ENCODE measurements around the gene PGAM5.
"Not testable (repeated sequence)": the region's sequence is repeated elsewhere in the genome, so short reads cannot be mapped to it uniquely, and the experiment has no call there.

Gene PGAM5

GRCh38 chr12:132743831-132744230 is 33.2 kb downstream of the PGAM5 start:
- H3K27ac Mint-ChIP-seq = no peak overlapping the region
- no peak overlapping the region for H3K4me3 Mint-ChIP-seq
- H3K36me3 Mint-ChIP-seq = peaks cover 14% of the 10 kb centered on the region
- peaks cover 5% of the 10 kb centered on the region for H3K4me1 Mint-ChIP-seq (ENCODE audit: low read depth)
- H3K9me3 Mint-ChIP-seq (ENCODE audit: low read depth) = no peaks in the 10 kb centered on the region
- H3K27me3 Mint-ChIP-seq = no peaks in the 10 kb centered on the region

- H3K27ac Mint-ChIP-seq = no peak overlapping the region
- H3K4me1 Mint-ChIP-seq (ENCODE audit: low read depth) = peaks cover 5% of the 10 kb centered on the region
- no peak overlapping the region for H3K4me3 Mint-ChIP-seq
- no peaks in the 10 kb centered on the region for H3K27me3 Mint-ChIP-seq
- peaks cover 14% of the 10 kb centered on the region for H3K36me3 Mint-ChIP-seq
- H3K9me3 Mint-ChIP-seq (ENCODE audit: low read depth) = no peaks in the 10 kb centered on the region
Observed at GRCh38 chr12:132746613-132747012, 36.0 kb downstream of the PGAM5 start.

GRCh38 chr12:132747395-132747794 is 36.8 kb downstream of the PGAM5 start:
- Mint-ChIP-seq H3K9me3 (ENCODE audit: low read depth) (no peaks in the 10 kb centered on the region), H3K4me3 (no peak overlapping the region), H3K4me1 (ENCODE audit: low read depth) (peaks cover 5% of the 10 kb centered on the region), H3K27ac (no peak overlapping the region), H3K27me3 (no peaks in the 10 kb centered on the region), H3K36me3 (peaks cover 14% of the 10 kb centered on the region)

- Mint-ChIP-seq H3K36me3 (peaks cover 9% of the 10 kb centered on the region), H3K4me3 (no peak overlapping the region), H3K9me3 (ENCODE audit: low read depth) (no peaks in the 10 kb centered on the region), H3K27me3 (no peaks in the 10 kb centered on the region), H3K4me1 (ENCODE audit: low read depth) (peaks cover 5% of the 10 kb centered on the region), H3K27ac (no peak overlapping the region)
Observed at GRCh38 chr12:132747896-132748295, 37.3 kb downstream of the PGAM5 start.

- Mint-ChIP-seq H3K27ac (no peak overlapping the region), H3K4me3 (no peak overlapping the region), H3K4me1 (ENCODE audit: low read depth) (peaks cover 4% of the 10 kb centered on the region), H3K9me3 (ENCODE audit: low read depth) (no peaks in the 10 kb centered on the region), H3K27me3 (no peaks in the 10 kb centered on the region), H3K36me3 (peaks cover 7% of the 10 kb centered on the region)
Observed at GRCh38 chr12:132748319-132748718, 37.7 kb downstream of the PGAM5 start.

- not testable (repeated sequence) for H3K9me3 Mint-ChIP-seq (ENCODE audit: low read depth); H3K4me3 Mint-ChIP-seq; H3K27ac Mint-ChIP-seq; H3K27me3 Mint-ChIP-seq; H3K36me3 Mint-ChIP-seq
- peaks cover 10% of the 10 kb centered on the region for H3K4me1 Mint-ChIP-seq (ENCODE audit: low read depth)
Observed at GRCh38 chr12:132753670-132754069, 43.0 kb downstream of the PGAM5 start.

- Mint-ChIP-seq H3K9me3 (ENCODE audit: low read depth) (no peaks in the 10 kb centered on the region), H3K4me3 (no peak overlapping the region), H3K27ac (peak overlapping the region; percentile 22), H3K4me1 (ENCODE audit: low read depth) (peaks cover 12% of the 10 kb centered on the region), H3K27me3 (no peaks in the 10 kb centered on the region), H3K36me3 (no peaks in the 10 kb centered on the region)
Observed at GRCh38 chr12:132754160-132754932, 43.7 kb downstream of the PGAM5 start.

GRCh38 chr12:132758825-132759224 is 48.2 kb downstream of the PGAM5 start:
- H3K27ac Mint-ChIP-seq; H3K36me3 Mint-ChIP-seq; H3K27me3 Mint-ChIP-seq; H3K9me3 Mint-ChIP-seq (ENCODE audit: low read depth); H3K4me3 Mint-ChIP-seq: not testable (repeated sequence)
- peaks cover 32% of the 10 kb centered on the region for H3K4me1 Mint-ChIP-seq (ENCODE audit: low read depth)

GRCh38 chr12:132759359-132759758 is 48.7 kb downstream of the PGAM5 start:
- Mint-ChIP-seq H3K27ac (no peak overlapping the region), H3K36me3 (peaks cover 3% of the 10 kb centered on the region), H3K4me3 (peak overlapping the region; percentile 47)

GRCh38 chr12:132761032-132761920 is 50.6 kb downstream of the PGAM5 start, which contains the start of gene ANKLE2:
Gene ANKLE2 (minus strand): TSS chr12:132761832. CDS start chr12:132761798, 34 bp downstream.
- no peaks in the 10 kb centered on the region for H3K27me3 Mint-ChIP-seq
- H3K9me3 Mint-ChIP-seq (ENCODE audit: low read depth) = no peaks in the 10 kb centered on the region
- peak within 1 kb of the TSS; percentile 99 for H3K4me3 Mint-ChIP-seq
- peak within 1 kb of the TSS; percentile 98 for H3K27ac Mint-ChIP-seq
- peaks cover 3% of the 10 kb centered on the region for H3K36me3 Mint-ChIP-seq
- H3K4me1 Mint-ChIP-seq (ENCODE audit: low read depth) = peaks cover 26% of the 10 kb centered on the region

More at GRCh38 chr12:132759359-132759758, 48.7 kb downstream of the PGAM5 start:
- peaks cover 32% of the 10 kb centered on the region for H3K4me1 Mint-ChIP-seq (ENCODE audit: low read depth)
- H3K27me3 Mint-ChIP-seq = no peaks in the 10 kb centered on the region
- no peaks in the 10 kb centered on the region for H3K9me3 Mint-ChIP-seq (ENCODE audit: low read depth)

GRCh38 chr12:132761921-132762583 is 51.4 kb downstream of the PGAM5 start:
- Mint-ChIP-seq H3K27ac (peak overlapping the region; percentile 66), H3K36me3 (peaks cover 3% of the 10 kb centered on the region), H3K27me3 (no peaks in the 10 kb centered on the region), H3K4me3 (peak overlapping the region; percentile 78), H3K4me1 (ENCODE audit: low read depth) (peaks cover 23% of the 10 kb centered on the region), H3K9me3 (ENCODE audit: low read depth) (no peaks in the 10 kb centered on the region)

- Mint-ChIP-seq H3K4me1 (ENCODE audit: low read depth) (peaks cover 38% of the 10 kb centered on the region), H3K36me3 (peaks cover 5% of the 10 kb centered on the region)
Observed at GRCh38 chr12:132764231-132764630, 53.6 kb downstream of the PGAM5 start.

GRCh38 chr12:132765361-132765760 is 54.7 kb downstream of the PGAM5 start:
- no peak overlapping the region for H3K27ac Mint-ChIP-seq
- peaks cover 4% of the 10 kb centered on the region for H3K36me3 Mint-ChIP-seq
- H3K9me3 Mint-ChIP-seq (ENCODE audit: low read depth) = no peaks in the 10 kb centered on the region
- peaks cover 41% of the 10 kb centered on the region for H3K4me1 Mint-ChIP-seq (ENCODE audit: low read depth)
- H3K4me3 Mint-ChIP-seq = no peak overlapping the region
- H3K27me3 Mint-ChIP-seq = no peaks in the 10 kb centered on the region

More at GRCh38 chr12:132764231-132764630, 53.6 kb downstream of the PGAM5 start:
- Mint-ChIP-seq H3K9me3 (ENCODE audit: low read depth) (no peaks in the 10 kb centered on the region), H3K27me3 (no peaks in the 10 kb centered on the region), H3K27ac (no peak overlapping the region), H3K4me3 (no peak overlapping the region)

GRCh38 chr12:132766380-132767085 is 55.9 kb downstream of the PGAM5 start:
- Mint-ChIP-seq H3K9me3 (ENCODE audit: low read depth) (no peaks in the 10 kb centered on the region), H3K27me3 (no peaks in the 10 kb centered on the region), H3K4me3 (no peak overlapping the region), H3K27ac (no peak overlapping the region), H3K4me1 (ENCODE audit: low read depth) (peaks cover 42% of the 10 kb centered on the region), H3K36me3 (peaks cover 2% of the 10 kb centered on the region)
